GM10266 (cell line): Measurements from ENCODE around the gene PEX14.
"Not testable (repeated sequence)": the region's sequence is repeated elsewhere in the genome, so short reads cannot be mapped to it uniquely, and the experiment has no call there.

Experiments
- DNase-seq: peaks from one replicate; pipeline ENCODE4 v3.0.0; 2012; ENCODE audit errors: extremely low spot score
- TF ChIP-seq, protein P1 (sequence below): IDR thresholded peaks from 2 replicates; pipeline ENCODE4 v1.5.1; 2012; ENCODE audit warnings: mild to moderate bottlenecking, low read depth; ENCODE audit not compliant: control insufficient read depth, insufficient read depth; ENCODE audit errors: missing control alignments

Gene PEX14

GRCh38 chr1:10472220-10473144 is 2.3 kb upstream of the PEX14 start, which contains the start of gene DFFA:
Gene DFFA, minus strand, starts transcription at chr1:10472529. Its CDS starts 71 bp downstream, at chr1:10472458.
- DNase-seq, result peak; percentile 89
- TF ChIP-seq, protein P1, sequence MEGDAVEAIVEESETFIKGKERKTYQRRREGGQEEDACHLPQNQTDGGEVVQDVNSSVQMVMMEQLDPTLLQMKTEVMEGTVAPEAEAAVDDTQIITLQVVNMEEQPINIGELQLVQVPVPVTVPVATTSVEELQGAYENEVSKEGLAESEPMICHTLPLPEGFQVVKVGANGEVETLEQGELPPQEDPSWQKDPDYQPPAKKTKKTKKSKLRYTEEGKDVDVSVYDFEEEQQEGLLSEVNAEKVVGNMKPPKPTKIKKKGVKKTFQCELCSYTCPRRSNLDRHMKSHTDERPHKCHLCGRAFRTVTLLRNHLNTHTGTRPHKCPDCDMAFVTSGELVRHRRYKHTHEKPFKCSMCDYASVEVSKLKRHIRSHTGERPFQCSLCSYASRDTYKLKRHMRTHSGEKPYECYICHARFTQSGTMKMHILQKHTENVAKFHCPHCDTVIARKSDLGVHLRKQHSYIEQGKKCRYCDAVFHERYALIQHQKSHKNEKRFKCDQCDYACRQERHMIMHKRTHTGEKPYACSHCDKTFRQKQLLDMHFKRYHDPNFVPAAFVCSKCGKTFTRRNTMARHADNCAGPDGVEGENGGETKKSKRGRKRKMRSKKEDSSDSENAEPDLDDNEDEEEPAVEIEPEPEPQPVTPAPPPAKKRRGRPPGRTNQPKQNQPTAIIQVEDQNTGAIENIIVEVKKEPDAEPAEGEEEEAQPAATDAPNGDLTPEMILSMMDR, result no peak

DNA sequence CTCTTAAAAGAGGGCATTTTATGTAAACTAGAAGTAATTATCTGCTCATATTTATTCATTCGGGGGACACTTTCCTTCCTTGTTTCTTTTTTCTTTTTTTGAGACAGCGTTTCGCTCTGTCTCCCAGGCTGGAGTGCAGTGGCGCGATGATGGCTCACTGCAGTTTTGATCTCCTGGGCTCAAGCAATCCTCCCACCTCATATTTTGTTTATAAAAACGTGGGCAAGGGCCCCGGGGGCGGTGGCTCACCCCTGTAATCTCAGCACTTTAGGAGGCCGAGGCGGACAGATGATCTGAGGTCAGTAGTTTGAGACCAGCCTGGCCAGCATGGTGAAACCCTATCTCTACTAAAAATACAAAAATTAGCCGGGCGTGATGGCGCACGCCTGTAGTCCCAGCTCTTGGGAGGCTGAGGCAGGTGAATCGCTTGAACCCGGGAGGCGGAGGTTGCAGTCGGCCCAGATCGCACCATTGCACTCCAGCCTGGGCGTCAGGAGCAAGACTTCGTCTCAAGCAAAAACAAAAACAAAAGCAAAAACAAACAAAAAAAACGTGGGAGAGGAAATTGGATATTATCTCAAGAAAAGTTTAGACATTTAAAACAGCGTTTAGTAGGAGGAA is 1.5 kb upstream of the PEX14 start:
- TF ChIP-seq, protein P1, result no peak

DNA sequence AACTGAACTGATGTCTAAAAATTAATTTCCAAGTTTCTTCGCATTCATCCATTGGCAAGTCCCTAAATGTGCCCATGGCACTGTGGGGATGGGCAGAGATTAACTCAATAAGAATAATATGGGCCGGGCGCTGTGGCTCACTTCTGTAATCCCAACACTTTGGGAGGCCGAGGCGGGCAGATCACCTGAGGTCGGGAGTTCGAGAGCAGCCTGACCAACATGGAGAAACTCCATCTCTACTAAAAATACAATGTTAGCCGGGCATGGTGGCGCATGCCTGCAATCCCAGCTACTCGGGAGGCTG is 489 bp upstream of the PEX14 start:
- DNase-seq, result not testable (repeated sequence)

More for the DNA sequence above, 1.5 kb upstream of the PEX14 start:
- no peak for DNase-seq

DNA sequence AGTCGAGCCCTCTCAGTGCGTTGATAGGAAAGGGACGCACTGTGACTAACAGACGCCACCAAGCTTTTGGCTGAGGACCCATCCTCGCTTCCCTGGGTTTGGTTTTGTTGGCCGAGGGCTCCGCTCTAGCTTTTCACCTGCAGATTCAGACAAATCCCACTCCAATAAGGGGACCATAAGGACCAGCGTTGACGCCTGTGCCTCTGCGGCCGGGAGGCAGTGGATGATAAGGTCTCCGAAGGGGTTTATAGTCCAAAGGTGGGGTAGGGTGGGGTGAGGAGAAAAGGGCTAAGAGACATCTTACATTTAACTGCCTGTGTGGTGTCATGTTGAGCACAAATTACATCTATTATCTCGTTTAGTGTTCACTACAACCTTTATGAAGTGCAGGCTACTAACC is 760 bp downstream of the PEX14 start:
- TF ChIP-seq, protein P1, result no peak
- no peak for DNase-seq

GRCh38 chr1:10479296-10479695 is 4.5 kb downstream of the PEX14 start:
- TF ChIP-seq, protein P1, result no peak
- no peak for DNase-seq

GRCh38 chr1:10480614-10481013 is 5.9 kb downstream of the PEX14 start:
- DNase-seq, result no peak
- TF ChIP-seq, protein P1, result no peak

DNA sequence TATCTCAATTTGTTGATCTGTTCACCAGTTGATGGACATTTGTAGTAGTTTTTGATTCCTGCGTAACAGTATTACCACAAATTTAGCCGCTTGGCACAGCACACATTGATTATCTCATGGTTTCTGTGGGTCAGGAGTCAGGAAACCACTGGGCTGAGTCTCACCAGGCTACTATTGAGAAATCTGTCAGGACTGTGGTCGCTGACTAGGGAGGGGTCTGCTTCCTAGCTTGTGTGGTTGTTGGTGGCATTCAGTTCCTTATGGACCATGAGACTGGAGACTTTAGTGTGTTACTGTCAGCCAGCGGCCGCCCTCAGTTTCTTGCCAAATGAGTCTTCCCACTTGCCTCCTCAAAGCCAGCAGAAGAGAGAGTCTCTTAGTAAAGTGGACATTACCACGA is 9.8 kb downstream of the PEX14 start:
- no peak for DNase-seq
- TF ChIP-seq, protein P1, result no peak
